WTC11 (cell line): Measurements from ENCODE around the gene SLC19A2.

Experiments used
- CREB1 ChIP-seq: sonication (generic); formaldehyde crosslinking; IDR thresholded peaks from 2 replicates; pipeline ENCODE4 v1.8.0; 2023; ENCODE audit warnings: mild to moderate bottlenecking, missing genetic modification reagents
- CTCF ChIP-seq: fragments of 200-600 bp; IDR thresholded peaks from 2 replicates; pipeline ENCODE4 v1.8.0; 2022; ENCODE audit warnings: antibody characterized with exemption
- FOXJ3 ChIP-seq: sonication (generic); formaldehyde crosslinking; IDR thresholded peaks from 2 replicates; pipeline ENCODE4 v1.9.0; 2021; ENCODE audit warnings: missing genetic modification reagents, mild to moderate bottlenecking, borderline replicate concordance
- FOXP4 ChIP-seq: sonication (generic); formaldehyde crosslinking; IDR thresholded peaks from 2 replicates; pipeline ENCODE4 v1.8.0; 2022; ENCODE audit warnings: mild to moderate bottlenecking, missing genetic modification reagents
- HMGXB4 ChIP-seq: sonication (generic); formaldehyde crosslinking; IDR thresholded peaks from 2 replicates; pipeline ENCODE4 v1.8.1; 2023; ENCODE audit warnings: mild to moderate bottlenecking, moderate library complexity, missing genetic modification reagents
- JUN ChIP-seq: sonication (generic); formaldehyde crosslinking; IDR thresholded peaks from 2 replicates; pipeline ENCODE4 v1.8.0; 2023; ENCODE audit warnings: mild to moderate bottlenecking, missing genetic modification reagents
- MAX ChIP-seq: sonication (generic); formaldehyde crosslinking; IDR thresholded peaks from 2 replicates; pipeline ENCODE4 v1.8.0; 2022; ENCODE audit warnings: mild to moderate bottlenecking, missing genetic modification reagents
- NFYB ChIP-seq: sonication (generic); formaldehyde crosslinking; conservative IDR thresholded peaks from 2 replicates; pipeline ENCODE4 v1.8.0; 2022; ENCODE audit warnings: low read depth, missing genetic modification reagents
- OVOL2 ChIP-seq: fragments of 250-450 bp; sonication (Bioruptor Pico); IDR thresholded peaks from 2 replicates; pipeline ENCODE4 v1.9.0; 2021; ENCODE audit warnings: mild to moderate bottlenecking, borderline replicate concordance
- SP1 ChIP-seq: sonication (generic); formaldehyde crosslinking; conservative IDR thresholded peaks from 2 replicates; pipeline ENCODE4 v1.8.1; 2022; ENCODE audit warnings: missing genetic modification reagents
- TCF7 ChIP-seq: sonication (generic); formaldehyde crosslinking; IDR thresholded peaks from 2 replicates; pipeline ENCODE4 v1.8.0; 2022; ENCODE audit warnings: mild to moderate bottlenecking, low read depth, missing genetic modification reagents, moderate library complexity
- TEAD1 ChIP-seq: sonication (generic); formaldehyde crosslinking; IDR thresholded peaks from 2 replicates; pipeline ENCODE4 v1.8.0; 2022; ENCODE audit warnings: mild to moderate bottlenecking, missing genetic modification reagents
- ZNF138 ChIP-seq: sonication (generic); formaldehyde crosslinking; conservative IDR thresholded peaks from 2 replicates; pipeline ENCODE4 v1.8.1; 2022; ENCODE audit warnings: mild to moderate bottlenecking, moderate library complexity, missing genetic modification reagents

- TF ChIP-seq CTCF (no peak), NFYB (CRISPR knock-in tag) (no peak), JUN (CRISPR knock-in tag) (no peak), CREB1 (CRISPR knock-in tag) (no peak), TEAD1 (CRISPR knock-in tag) (no peak), ZNF138 (CRISPR knock-in tag) (no peak), HMGXB4 (CRISPR knock-in tag) (no peak), SP1 (CRISPR knock-in tag) (no peak), MAX (CRISPR knock-in tag) (no peak), FOXP4 (no peak), FOXJ3 (no peak), OVOL2 (CRISPR knock-in tag) (no peak), TCF7 (CRISPR knock-in tag) (no peak)
Measured at GRCh38 chr1:169443923-169444322, 41.8 kb downstream of the SLC19A2 start.
